ENCODE measurements around the gene CTBP2. TPM values are rescaled to one million over a fixed set of nuclear protein-coding genes. Genes with fewer than 3 reads are reported as not detected.

Gene CTBP2
- total RNA-seq, 1 experiment from 2014 or later: 212 TPM

DNA sequence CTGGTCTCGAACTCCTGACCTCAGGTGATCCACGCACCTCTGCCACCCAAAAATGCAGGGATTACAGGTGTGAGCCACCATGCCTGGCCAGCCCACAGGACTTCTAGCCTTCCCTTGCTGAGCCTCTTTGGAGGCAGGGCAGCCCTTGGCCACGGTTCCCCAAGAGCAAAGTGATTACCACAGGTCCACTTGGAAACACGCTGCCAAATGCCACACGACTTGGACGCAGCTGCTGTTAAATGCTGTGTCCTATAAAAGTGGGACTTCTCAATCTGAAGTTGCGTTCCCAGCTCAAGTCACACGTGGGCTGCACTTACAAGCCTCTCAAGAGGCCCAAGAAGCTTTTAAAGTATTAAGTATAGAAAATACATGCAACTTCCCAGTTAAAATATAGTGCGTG lies 30.1 kb downstream of the CTBP2 start:
- DNase-seq: no peak
- Histone ChIP-seq H2BK15ac (ENCODE audit: low read depth, low read length) (no peak overlapping the region), H2BK20ac (ENCODE audit: low read depth, low read length, poor library complexity, severe bottlenecking) (no peak overlapping the region), H2BK120ac (ENCODE audit: low read depth, low read length, poor library complexity, severe bottlenecking) (no peak overlapping the region), H4K5ac (ENCODE audit: insufficient read length, low read depth, low read length) (no peak overlapping the region), H3K9me3 (ENCODE audit: control insufficient read depth, low read depth, low read length) (no peaks in the 10 kb centered on the region), H3K23ac (ENCODE audit: insufficient read length, low read depth, low read length) (no peak overlapping the region), H3K23me2 (ENCODE audit: insufficient read length, low read depth, low read length, poor library complexity, severe bottlenecking) (no peaks in the 10 kb centered on the region), H4K20me1 (ENCODE audit: control insufficient read depth, insufficient read depth, insufficient read length) (peaks cover 5% of the 10 kb centered on the region), H4K8ac (replicated peaks; ENCODE audit: insufficient read length, low read depth, low read length) (no peak overlapping the region), H3K4me1 (ENCODE audit: insufficient read depth, low read length) (peaks cover 23% of the 10 kb centered on the region; the same call in 1 of the 2 replicates), H3K79me1 (ENCODE audit: insufficient read depth, low read depth, low read length, poor library complexity, severe bottlenecking) (peaks cover 8% of the 10 kb centered on the region), H3K79me2 (ENCODE audit: insufficient read depth, low read length) (peaks cover 94% of the 10 kb centered on the region), H2BK5ac (ENCODE audit: insufficient read length, low read length) (no peak overlapping the region), H2AFZ (ENCODE audit: low read length) (no peak overlapping the region), H3K4ac (ENCODE audit: low read depth, low read length) (no peak overlapping the region), H3K18ac (ENCODE audit: insufficient read length, low read depth, low read length) (no peak overlapping the region), H3K27me3 (ENCODE audit: insufficient read depth, low read length) (no peaks in the 10 kb centered on the region), H2BK12ac (ENCODE audit: insufficient read length, low read depth, low read length) (no peak overlapping the region), H3K4me2 (ENCODE audit: insufficient read depth, insufficient read length, low read length) (no peak overlapping the region), H3K9ac (ENCODE audit: extremely low read depth, insufficient read length, low read length) (no peak overlapping the region), H3T11ph (ENCODE audit: low read length) (no peak overlapping the region), H4K91ac (ENCODE audit: insufficient read length, low read depth, low read length) (no peak overlapping the region), H3K56ac (ENCODE audit: insufficient read length, low read depth, low read length) (no peak overlapping the region), H3K14ac (ENCODE audit: insufficient read depth, low read length) (no peak overlapping the region), H3K27ac (ENCODE audit: insufficient read length, low read depth, low read length) (no peak overlapping the region), H2AK5ac (ENCODE audit: insufficient read length, low read length) (no peak overlapping the region)
- TF ChIP-seq, protein P1, sequence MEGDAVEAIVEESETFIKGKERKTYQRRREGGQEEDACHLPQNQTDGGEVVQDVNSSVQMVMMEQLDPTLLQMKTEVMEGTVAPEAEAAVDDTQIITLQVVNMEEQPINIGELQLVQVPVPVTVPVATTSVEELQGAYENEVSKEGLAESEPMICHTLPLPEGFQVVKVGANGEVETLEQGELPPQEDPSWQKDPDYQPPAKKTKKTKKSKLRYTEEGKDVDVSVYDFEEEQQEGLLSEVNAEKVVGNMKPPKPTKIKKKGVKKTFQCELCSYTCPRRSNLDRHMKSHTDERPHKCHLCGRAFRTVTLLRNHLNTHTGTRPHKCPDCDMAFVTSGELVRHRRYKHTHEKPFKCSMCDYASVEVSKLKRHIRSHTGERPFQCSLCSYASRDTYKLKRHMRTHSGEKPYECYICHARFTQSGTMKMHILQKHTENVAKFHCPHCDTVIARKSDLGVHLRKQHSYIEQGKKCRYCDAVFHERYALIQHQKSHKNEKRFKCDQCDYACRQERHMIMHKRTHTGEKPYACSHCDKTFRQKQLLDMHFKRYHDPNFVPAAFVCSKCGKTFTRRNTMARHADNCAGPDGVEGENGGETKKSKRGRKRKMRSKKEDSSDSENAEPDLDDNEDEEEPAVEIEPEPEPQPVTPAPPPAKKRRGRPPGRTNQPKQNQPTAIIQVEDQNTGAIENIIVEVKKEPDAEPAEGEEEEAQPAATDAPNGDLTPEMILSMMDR (conservative IDR thresholded peaks at IDR 0.05): no peak
- no peaks in the 10 kb centered on the region for H3K9me3 Mint-ChIP-seq
- no CpG with 5 or more reads among the region's 9 CpGs for WGBS (ENCODE audit: extremely low coverage, insufficient read length, low lambda C conversion rate)
- H3K27me3 Mint-ChIP-seq (ENCODE audit: low read depth): no peaks in the 10 kb centered on the region
- H3K4me1 Mint-ChIP-seq: peaks cover 70 to 78% of the 10 kb centered on the region in 2 experiments
- H3K36me3 Mint-ChIP-seq (ENCODE audit: insufficient read depth in 1 of 3, low read depth in 3 of 3): peaks cover 48 to 81% (median 73%) of the 10 kb centered on the region in 3 experiments
- H3K27ac Mint-ChIP-seq: no peak overlapping the region; a peak in 1 of 7 replicates
- no peak overlapping the region for H3K4me3 Mint-ChIP-seq
